Effector memory CD8-positive, alpha-beta T cell (primary cell): ENCODE measurements around the gene TSPAN19.
A peak's percentile ranks its signal among the peaks of the same experiment; 100 is the strongest.
"Not testable (repeated sequence)": the region's sequence is repeated elsewhere in the genome, so short reads cannot be mapped to it uniquely, and the experiment has no call there.

Experiments
- ATAC-seq: fragments of 150-1000 bp; cut with Tn5 transposase; replicated peaks from 2 replicates; pipeline ENCODE4 v1.10.0; 2021; ENCODE audit warnings: mild to moderate bottlenecking, moderate library complexity
- DNase-seq, 3 experiments: peaks; one replicate each; pipeline ENCODE4 v3.0.0; 2021
- H3K27ac Mint-ChIP-seq, 2 donors: one replicate each; pipeline ENCODE4 v1.8.0; 2022; ENCODE audit warnings: mild to moderate bottlenecking in 2 of 2, mixed read lengths in 2 of 2, moderate library complexity in 2 of 2
- H3K27me3 Mint-ChIP-seq, 2 donors: one replicate each; pipeline ENCODE4 v1.8.0; 2022; ENCODE audit warnings: mixed read lengths in 2 of 2
- H3K36me3 Mint-ChIP-seq: one replicate; pipeline ENCODE4 v1.8.0; 2022; ENCODE audit warnings: mild to moderate bottlenecking, moderate library complexity, mixed read lengths; ENCODE audit not compliant: insufficient read depth
- H3K4me1 Mint-ChIP-seq, 2 donors: one replicate each; pipeline ENCODE4 v1.8.0; 2022; ENCODE audit warnings: low read depth in 2 of 2, mixed read lengths in 2 of 2
- H3K4me3 Mint-ChIP-seq, 2 donors: one replicate each; pipeline ENCODE4 v1.8.0; 2022; ENCODE audit warnings: mild to moderate bottlenecking in 2 of 2, mixed read lengths in 2 of 2, moderate library complexity in 2 of 2
- H3K9me3 Mint-ChIP-seq, 2 donors: one replicate each; pipeline ENCODE4 v1.8.0; 2022; ENCODE audit warnings: mixed read lengths in 2 of 2

The TSPAN19 gene

DNA sequence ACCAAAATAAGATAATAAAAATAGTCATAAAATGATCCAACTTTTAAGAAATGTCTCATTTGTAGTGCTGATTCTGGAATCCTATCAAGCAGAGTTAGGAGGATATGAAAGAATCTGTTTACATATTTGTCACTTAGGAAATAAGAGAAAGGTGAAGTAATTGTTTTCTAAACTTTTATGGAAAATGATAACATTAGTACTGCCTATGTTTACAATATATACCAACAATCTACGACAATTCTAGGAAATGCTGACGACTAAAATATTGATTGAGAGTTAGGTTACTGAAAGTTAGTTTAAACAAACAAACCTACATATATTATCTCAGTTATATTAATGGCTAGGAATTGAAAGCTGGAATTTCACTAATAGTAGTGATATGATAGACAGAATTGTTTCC is 18.0 kb downstream of the TSPAN19 start:
- Mint-ChIP-seq H3K9me3 (no peaks in the 10 kb centered on the region), H3K27me3 (no peaks in the 10 kb centered on the region), H3K4me1 (no peaks in the 10 kb centered on the region), H3K27ac (no peak overlapping the region), H3K36me3 (no peaks in the 10 kb centered on the region), H3K4me3 (no peak overlapping the region)
- DNase-seq (no peak), ATAC-seq (no peak)

DNA sequence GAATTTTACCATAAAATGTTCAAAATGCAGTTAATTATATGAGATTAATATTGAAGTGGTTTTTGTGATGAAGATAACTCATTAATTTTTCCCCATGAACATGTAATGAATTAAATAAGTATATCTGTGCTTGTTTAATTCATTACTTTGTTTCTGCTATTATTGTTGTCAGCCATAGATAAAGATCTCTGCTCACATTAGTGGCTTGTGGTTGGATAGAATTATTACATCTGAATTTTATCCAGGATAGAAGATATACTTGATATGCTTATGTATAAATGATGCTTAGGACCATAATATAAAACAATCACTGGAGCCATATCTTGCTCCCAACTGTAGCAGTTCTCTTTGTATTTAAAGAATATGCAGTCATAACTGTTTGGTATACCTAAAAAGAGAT is 18.5 kb downstream of the TSPAN19 start:
- ATAC-seq, result no peak
- H3K4me1 Mint-ChIP-seq, result no peaks in the 10 kb centered on the region
- H3K27ac Mint-ChIP-seq, result no peak overlapping the region

DNA sequence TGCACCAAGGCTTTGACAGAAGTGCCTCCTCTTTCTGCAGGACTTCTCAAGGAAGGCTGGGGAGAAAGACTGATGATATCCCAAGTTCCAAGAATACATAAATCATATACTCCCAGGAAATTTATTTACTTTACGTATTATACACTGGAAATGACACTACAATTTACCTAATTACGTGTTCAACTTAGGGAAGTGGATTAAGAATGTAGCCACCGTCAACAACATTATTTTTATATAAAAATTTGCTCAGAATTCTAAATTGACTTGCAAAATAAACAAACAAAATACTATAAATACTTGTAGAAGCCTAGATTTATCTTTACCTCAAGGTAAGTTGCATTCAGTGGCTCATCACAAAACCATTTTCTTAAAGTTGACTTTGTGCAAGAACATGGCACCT is 18.9 kb downstream of the TSPAN19 start:
- Mint-ChIP-seq H3K9me3 (no peaks in the 10 kb centered on the region), H3K27me3 (no peaks in the 10 kb centered on the region), H3K36me3 (no peaks in the 10 kb centered on the region), H3K4me3 (no peak overlapping the region), H3K4me1 (no peaks in the 10 kb centered on the region), H3K27ac (no peak overlapping the region)
- no peak for DNase-seq
- ATAC-seq, result no peak

More for the DNA sequence above, 18.5 kb downstream of the TSPAN19 start:
- Mint-ChIP-seq H3K4me3 (no peak overlapping the region), H3K27me3 (no peaks in the 10 kb centered on the region), H3K36me3 (no peaks in the 10 kb centered on the region), H3K9me3 (no peaks in the 10 kb centered on the region)
- DNase-seq, result no peak

DNA sequence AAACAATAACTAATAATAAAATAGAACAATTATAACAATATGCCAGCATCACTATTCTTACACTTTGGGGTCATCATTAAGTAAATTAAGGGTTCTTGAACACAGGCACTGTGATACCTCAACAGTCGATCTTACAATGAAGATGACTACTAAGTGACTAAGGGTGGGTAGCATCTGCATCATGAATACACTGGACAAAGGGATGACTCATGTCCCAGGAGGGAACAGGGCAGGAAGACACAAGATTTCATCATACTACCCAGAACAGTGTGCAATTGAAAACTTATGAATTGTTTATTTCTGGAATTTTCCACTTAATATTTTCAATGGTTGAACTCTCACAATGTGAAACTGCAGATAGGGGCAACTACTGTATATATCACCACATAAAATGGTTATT is 19.7 kb downstream of the TSPAN19 start:
- DNase-seq, result no peak
- no peak overlapping the region for H3K4me3 Mint-ChIP-seq
- no peak overlapping the region for H3K27ac Mint-ChIP-seq
- H3K4me1 Mint-ChIP-seq, result no peaks in the 10 kb centered on the region
- ATAC-seq, result no peak
- no peaks in the 10 kb centered on the region for H3K9me3 Mint-ChIP-seq
- no peaks in the 10 kb centered on the region for H3K36me3 Mint-ChIP-seq
- H3K27me3 Mint-ChIP-seq, result no peaks in the 10 kb centered on the region

DNA sequence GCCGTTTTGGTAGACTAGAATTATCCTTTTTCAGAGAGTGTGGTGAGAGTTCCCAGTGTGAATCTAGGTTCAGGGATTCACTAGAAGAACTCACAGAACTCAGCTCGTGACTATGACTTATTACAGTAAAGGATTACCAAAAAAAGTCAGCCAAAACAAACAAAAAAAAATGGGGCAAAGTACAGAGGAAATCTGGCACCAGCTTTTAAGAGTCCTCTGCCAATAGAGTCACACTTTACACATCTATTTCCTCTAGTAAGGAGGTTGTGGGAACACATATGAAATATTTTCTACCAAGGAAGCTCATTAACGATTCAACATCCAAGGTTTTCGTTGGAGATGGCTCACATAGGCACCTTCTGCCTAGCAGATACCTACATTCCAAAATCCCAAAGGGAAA is 28.2 kb downstream of the TSPAN19 start:
- no peaks in the 10 kb centered on the region for H3K4me1 Mint-ChIP-seq
- no peak for ATAC-seq
- no peak for DNase-seq
- H3K27me3 Mint-ChIP-seq, result no peaks in the 10 kb centered on the region
- peaks cover 7 to 10% of the 10 kb centered on the region in 2 donors for H3K9me3 Mint-ChIP-seq
- no peaks in the 10 kb centered on the region for H3K36me3 Mint-ChIP-seq
- no peak overlapping the region for H3K4me3 Mint-ChIP-seq
- no peak overlapping the region for H3K27ac Mint-ChIP-seq

DNA sequence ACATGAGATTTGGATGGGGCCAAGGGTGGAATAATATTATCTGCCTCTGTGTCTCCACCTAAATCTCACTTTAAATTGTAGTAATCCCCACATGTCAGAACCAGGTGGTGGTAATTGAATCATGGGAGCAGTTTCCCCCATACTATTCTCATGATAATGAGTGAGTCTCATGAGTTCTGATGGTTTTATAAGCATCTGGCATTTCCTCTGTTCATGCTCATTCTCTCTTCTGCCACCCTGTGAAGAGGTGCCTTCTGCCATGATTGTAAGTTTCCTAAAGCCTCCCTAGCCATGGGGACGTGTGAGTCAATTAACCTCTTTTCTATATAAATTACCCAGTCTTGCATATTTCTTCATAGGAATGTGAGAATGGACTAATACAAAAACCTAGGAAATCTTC is 29.9 kb downstream of the TSPAN19 start:
- Mint-ChIP-seq H3K27ac (no peak overlapping the region), H3K4me1 (no peaks in the 10 kb centered on the region), H3K27me3 (no peaks in the 10 kb centered on the region), H3K36me3 (no peaks in the 10 kb centered on the region), H3K9me3 (peaks cover 7 to 10% of the 10 kb centered on the region in 2 donors), H3K4me3 (no peak overlapping the region)
- DNase-seq, result no peak
- no peak for ATAC-seq

DNA sequence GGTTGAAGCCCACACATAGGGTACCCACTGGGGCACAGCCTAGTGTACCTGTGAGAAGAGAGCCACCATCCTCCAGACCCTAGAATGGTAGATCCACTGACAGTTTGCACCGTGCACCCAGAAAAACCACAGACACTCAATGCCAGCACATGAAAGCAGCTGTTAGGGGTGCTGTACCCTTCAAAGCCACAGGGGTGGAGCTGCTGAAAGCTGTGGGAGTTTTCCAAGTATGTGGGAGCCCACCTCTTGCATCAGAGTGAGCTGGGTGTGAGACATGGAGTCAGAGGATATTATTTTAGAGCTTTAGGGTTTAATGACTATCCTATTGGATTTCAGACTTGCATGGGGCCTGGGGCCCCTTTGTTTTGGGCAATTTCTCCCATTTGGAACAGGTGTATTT is 30.5 kb downstream of the TSPAN19 start:
- peak; percentile 31 for ATAC-seq
- no peak for DNase-seq
- no peak overlapping the region for H3K27ac Mint-ChIP-seq
- H3K4me1 Mint-ChIP-seq, result no peaks in the 10 kb centered on the region
- H3K27me3 Mint-ChIP-seq, result no peaks in the 10 kb centered on the region
- peaks cover 7 to 10% of the 10 kb centered on the region in 2 donors for H3K9me3 Mint-ChIP-seq
- H3K36me3 Mint-ChIP-seq, result no peaks in the 10 kb centered on the region
- no peak overlapping the region for H3K4me3 Mint-ChIP-seq

DNA sequence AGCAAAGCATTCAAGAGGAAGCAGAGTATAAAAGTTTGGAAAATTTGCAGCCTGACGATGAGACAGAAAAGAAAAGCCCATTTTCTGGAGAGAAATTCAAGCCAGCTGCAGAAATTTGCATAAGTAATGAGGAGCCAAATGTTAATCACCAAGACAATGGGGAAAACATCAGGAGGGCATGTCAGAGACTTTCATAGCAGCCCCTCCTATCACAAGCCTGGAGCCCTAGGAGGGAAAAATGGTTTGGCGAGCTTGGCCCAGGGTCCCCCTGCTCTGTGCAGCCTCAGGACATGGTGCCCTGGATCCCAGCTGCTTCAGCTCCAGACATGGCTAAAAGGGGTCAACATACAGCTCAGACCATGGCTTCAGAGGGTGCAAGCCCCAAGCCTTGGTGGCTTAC is 31.0 kb downstream of the TSPAN19 start:
- H3K27me3 Mint-ChIP-seq, H3K4me3 Mint-ChIP-seq, H3K9me3 Mint-ChIP-seq, DNase-seq, H3K36me3 Mint-ChIP-seq, H3K4me1 Mint-ChIP-seq, ATAC-seq, H3K27ac Mint-ChIP-seq: not testable (repeated sequence)

DNA sequence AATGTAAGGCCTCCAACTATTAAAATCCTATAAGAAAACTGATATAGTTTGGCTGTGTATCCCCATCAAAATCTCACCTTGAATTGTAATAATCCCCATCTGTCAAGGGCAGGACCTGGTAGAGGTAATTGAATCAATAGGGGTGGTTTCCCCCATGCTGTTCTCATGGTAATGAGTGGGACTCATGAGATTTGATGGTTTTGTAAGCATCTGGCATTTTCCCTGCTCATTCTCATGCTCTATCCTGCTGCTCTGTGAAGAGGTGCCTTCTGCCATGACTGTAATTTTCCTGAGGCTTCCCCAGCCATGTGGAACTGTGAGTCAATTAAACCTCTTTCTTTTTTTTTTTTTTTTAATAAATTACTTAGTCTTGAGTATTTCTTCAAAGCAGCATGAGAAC is 31.9 kb downstream of the TSPAN19 start:
- Mint-ChIP-seq H3K36me3 (no peaks in the 10 kb centered on the region), H3K27me3 (no peaks in the 10 kb centered on the region), H3K4me3 (no peak overlapping the region), H3K4me1 (no peaks in the 10 kb centered on the region), H3K9me3 (peaks cover 7 to 10% of the 10 kb centered on the region in 2 donors), H3K27ac (no peak overlapping the region)
- DNase-seq (no peak), ATAC-seq (no peak)

DNA sequence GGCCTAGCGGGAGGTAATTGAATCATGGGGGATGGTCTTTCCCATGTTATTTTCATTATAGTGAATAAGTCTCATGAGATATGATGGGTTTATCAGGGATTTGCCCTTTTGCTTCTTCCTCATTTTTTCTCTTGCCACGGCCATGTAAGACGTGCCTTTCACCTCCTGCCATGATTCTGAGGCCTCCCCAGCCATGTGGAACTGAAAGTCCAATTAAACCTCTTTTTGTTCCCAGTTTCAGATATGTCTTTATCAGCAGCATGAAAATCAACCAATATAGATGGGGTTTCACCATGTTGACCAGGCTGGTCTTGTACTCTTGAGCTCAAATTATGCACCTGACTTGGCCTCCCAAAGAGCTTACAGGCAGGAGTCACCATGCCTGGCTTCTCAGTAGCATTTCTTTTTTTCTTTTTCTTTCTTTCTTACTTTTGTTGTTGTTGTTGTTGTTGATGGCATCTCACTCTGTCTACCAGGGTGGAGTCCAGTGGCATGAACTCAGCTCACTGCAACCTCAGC is 33.2 kb downstream of the TSPAN19 start:
- H3K4me1 Mint-ChIP-seq, result no peaks in the 10 kb centered on the region
- no peak overlapping the region for H3K4me3 Mint-ChIP-seq
- DNase-seq (no peak), ATAC-seq (no peak)
- no peaks in the 10 kb centered on the region for H3K36me3 Mint-ChIP-seq
- H3K27me3 Mint-ChIP-seq, result no peaks in the 10 kb centered on the region
- H3K27ac Mint-ChIP-seq, result no peak overlapping the region
- peaks cover 9 to 10% of the 10 kb centered on the region in 2 donors for H3K9me3 Mint-ChIP-seq

DNA sequence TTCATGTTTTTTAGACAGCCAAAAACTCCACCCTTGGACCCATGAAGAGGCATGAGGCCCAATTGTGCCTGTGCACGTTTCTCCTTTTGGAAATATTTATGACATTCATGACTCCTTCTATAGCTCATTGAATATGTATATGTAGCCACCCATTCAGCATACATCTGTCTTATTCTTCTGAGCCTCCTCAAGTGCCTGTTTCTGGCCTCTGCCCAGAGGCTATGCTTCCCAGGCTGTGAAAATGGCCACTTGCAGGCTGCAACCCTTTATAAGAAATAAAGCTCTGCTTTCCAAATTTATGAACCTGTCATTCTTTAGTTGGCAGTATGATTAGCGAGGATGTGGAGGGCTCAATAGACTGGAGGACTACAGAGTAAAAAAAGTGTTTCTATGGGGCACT is 35.3 kb downstream of the TSPAN19 start:
- no peaks in the 10 kb centered on the region for H3K4me1 Mint-ChIP-seq
- ATAC-seq (no peak), DNase-seq (no peak)
- no peak overlapping the region for H3K27ac Mint-ChIP-seq
- H3K4me3 Mint-ChIP-seq, result no peak overlapping the region
- H3K9me3 Mint-ChIP-seq, result peaks cover 2 to 10% of the 10 kb centered on the region in 2 donors
- H3K27me3 Mint-ChIP-seq, result no peaks in the 10 kb centered on the region
- no peaks in the 10 kb centered on the region for H3K36me3 Mint-ChIP-seq

DNA sequence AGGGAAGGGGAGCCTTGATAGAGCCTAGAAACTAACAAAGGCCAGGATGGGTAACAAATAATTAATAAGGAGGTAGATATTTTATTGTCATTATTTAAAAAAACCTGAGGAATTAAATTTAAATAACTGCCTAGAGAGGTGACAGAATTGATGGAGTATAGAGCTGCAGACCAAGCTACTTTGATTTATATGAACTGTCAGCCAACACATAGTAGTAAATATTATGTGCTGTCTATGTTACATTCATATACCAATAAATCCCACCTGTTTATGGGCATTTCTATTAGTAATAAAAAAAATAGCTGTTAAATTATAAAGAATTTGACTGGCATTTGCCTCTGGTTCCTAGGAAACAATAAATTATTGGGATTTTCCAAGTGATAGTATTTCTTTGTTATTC is 37.7 kb downstream of the TSPAN19 start:
- no peaks in the 10 kb centered on the region for H3K4me1 Mint-ChIP-seq
- no peak overlapping the region for H3K27ac Mint-ChIP-seq
- DNase-seq (no peak), ATAC-seq (no peak)
- no peaks in the 10 kb centered on the region for H3K27me3 Mint-ChIP-seq
- H3K36me3 Mint-ChIP-seq, result no peaks in the 10 kb centered on the region
- H3K9me3 Mint-ChIP-seq, result peaks cover 4 to 7% of the 10 kb centered on the region in 2 donors
- H3K4me3 Mint-ChIP-seq, result no peak overlapping the region

DNA sequence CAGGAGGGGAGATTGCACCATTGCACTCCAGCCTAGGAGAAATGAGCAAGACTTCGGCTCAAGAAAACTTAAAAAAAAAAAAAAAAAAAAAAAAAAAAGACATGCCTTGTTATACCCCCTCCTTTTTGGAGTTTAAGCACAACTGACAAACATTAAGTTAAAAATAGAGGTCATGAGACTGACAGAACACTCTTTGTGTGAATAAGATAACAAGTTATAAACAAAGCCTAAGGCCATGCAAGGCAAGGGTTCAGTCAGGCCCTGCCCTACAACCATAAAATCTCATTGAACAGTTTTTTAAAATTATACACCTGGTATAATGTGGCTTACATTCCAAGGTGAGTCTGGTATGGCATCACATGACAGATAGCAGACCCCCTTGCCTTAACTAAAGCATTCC is 39.3 kb downstream of the TSPAN19 start:
- Mint-ChIP-seq H3K4me3 (no peak overlapping the region), H3K9me3 (peaks cover 4 to 7% of the 10 kb centered on the region in 2 donors), H3K36me3 (no peaks in the 10 kb centered on the region), H3K27ac (no peak overlapping the region), H3K4me1 (no peaks in the 10 kb centered on the region), H3K27me3 (no peaks in the 10 kb centered on the region)
- DNase-seq, result no peak
- no peak for ATAC-seq

DNA sequence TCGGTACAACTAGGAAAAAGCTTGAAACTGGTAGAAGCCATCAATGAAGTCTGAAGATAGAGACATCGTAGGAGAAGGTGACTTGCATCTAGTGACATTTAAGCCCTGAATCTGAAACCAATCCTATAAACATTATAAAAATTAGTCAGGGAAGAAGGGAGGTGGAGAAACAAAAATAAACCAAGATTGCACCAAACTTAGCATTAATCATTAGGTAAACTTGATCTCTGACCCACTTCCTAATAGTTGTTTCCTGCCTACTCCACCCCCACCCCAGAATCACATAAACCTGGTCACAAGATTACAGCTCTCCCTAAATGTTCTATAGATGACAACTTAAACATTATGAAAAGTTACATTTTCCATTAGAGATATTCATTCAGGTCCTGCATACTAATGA is 40.4 kb downstream of the TSPAN19 start:
- no peak for DNase-seq
- H3K27me3 Mint-ChIP-seq, result no peaks in the 10 kb centered on the region
- H3K27ac Mint-ChIP-seq, result no peak overlapping the region
- ATAC-seq, result no peak
- no peaks in the 10 kb centered on the region for H3K36me3 Mint-ChIP-seq
- H3K4me1 Mint-ChIP-seq, result no peaks in the 10 kb centered on the region
- peaks cover 4 to 7% of the 10 kb centered on the region in 2 donors for H3K9me3 Mint-ChIP-seq
- no peak overlapping the region for H3K4me3 Mint-ChIP-seq

DNA sequence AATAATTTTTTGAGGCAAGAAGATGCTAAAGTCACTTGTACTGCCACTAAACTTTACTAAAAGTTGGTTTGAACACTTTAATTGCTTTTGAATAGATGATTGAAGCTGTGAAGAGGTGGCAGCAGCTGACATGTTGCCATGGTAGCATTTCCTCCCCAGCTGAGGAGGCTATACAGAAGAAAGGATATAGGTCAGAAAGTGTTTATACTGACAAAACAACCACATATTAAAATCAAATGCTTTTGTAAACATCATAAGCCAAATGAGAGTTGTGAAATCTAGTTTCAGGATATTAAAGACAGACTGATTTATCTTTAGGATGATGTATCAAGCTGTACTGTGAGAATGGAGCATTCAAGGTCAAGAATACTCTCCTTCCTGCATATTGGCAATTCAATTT is 41.7 kb downstream of the TSPAN19 start:
- Mint-ChIP-seq H3K4me1 (no peaks in the 10 kb centered on the region), H3K27ac (peak overlapping the region in 1 of 2 donors; percentile 2), H3K4me3 (no peak overlapping the region), H3K27me3 (no peaks in the 10 kb centered on the region), H3K9me3 (peaks cover 4 to 7% of the 10 kb centered on the region in 2 donors), H3K36me3 (no peaks in the 10 kb centered on the region)
- DNase-seq (no peak), ATAC-seq (peak; percentile 69)
